H9 (cell line): ENCODE results near the gene DTNB. TPM values are rescaled to one million over a fixed set of nuclear protein-coding genes. Genes with fewer than 3 reads are reported as not detected.

Experiments used
- DNase-seq: peaks from one replicate; pipeline ENCODE4 v3.0.0-alpha.2; 2017
- H2AFZ ChIP-seq: one replicate; pipeline ENCODE4 v1.6.1; 2013; ENCODE audit warnings: mild to moderate bottlenecking, low read length, control low read depth, moderate library complexity
- H2AK5ac ChIP-seq: 2 replicates; pipeline ENCODE4 v1.6.1; 2013; ENCODE audit warnings: low read length, control low read depth, mixed read lengths; ENCODE audit not compliant: insufficient read length
- H2BK120ac ChIP-seq: one replicate; pipeline ENCODE4 v1.6.1; 2013; ENCODE audit warnings: low read depth, mild to moderate bottlenecking, low read length, control low read depth, inconsistent platforms; ENCODE audit not compliant: poor library complexity, severe bottlenecking
- H2BK12ac ChIP-seq: 2 replicates; pipeline ENCODE4 v1.6.1; 2013; ENCODE audit warnings: low read length, control low read depth, mixed read lengths, low read depth; ENCODE audit not compliant: insufficient read length
- H2BK15ac ChIP-seq: 2 replicates; pipeline ENCODE4 v1.6.1; 2013; ENCODE audit warnings: low read depth, low read length, control low read depth
- H2BK20ac ChIP-seq: one replicate; pipeline ENCODE4 v1.6.1; 2013; ENCODE audit warnings: low read depth, mild to moderate bottlenecking, low read length, control low read depth, inconsistent platforms; ENCODE audit not compliant: poor library complexity, severe bottlenecking
- H2BK5ac ChIP-seq: 2 replicates; pipeline ENCODE4 v1.6.1; 2013; ENCODE audit warnings: low read length, control low read depth, mixed read lengths; ENCODE audit not compliant: insufficient read length
- H3K14ac ChIP-seq: 2 replicates; pipeline ENCODE4 v1.6.1; 2013; ENCODE audit warnings: low read length, control low read depth; ENCODE audit not compliant: insufficient read depth
- H3K18ac ChIP-seq: 2 replicates; pipeline ENCODE4 v1.6.1; 2013; ENCODE audit warnings: low read depth, mild to moderate bottlenecking, mixed read lengths, low read length, control low read depth; ENCODE audit not compliant: insufficient read length
- H3K23ac ChIP-seq: 2 replicates; pipeline ENCODE4 v1.6.1; 2013; ENCODE audit warnings: low read length, control low read depth, mixed read lengths, low read depth; ENCODE audit not compliant: insufficient read length
- H3K23me2 ChIP-seq: 2 replicates; pipeline ENCODE4 v1.6.1; 2013; ENCODE audit warnings: low read depth, mild to moderate bottlenecking, mixed read lengths, low read length, control low read depth; ENCODE audit not compliant: insufficient read length, poor library complexity, severe bottlenecking
- H3K27ac ChIP-seq: 2 replicates; pipeline ENCODE4 v1.5.1; 2013; ENCODE audit warnings: low read length, control low read depth, mixed read lengths, low read depth; ENCODE audit not compliant: insufficient read length
- H3K27me3 ChIP-seq: 2 replicates; pipeline ENCODE4 v1.6.1; 2013; ENCODE audit warnings: low read length, control low read depth, inconsistent platforms; ENCODE audit not compliant: insufficient read depth
- H3K4ac ChIP-seq: 2 replicates; pipeline ENCODE4 v1.6.1; 2013; ENCODE audit warnings: low read depth, mild to moderate bottlenecking, control low read depth, inconsistent platforms, low read length, moderate library complexity
- H3K4me1 ChIP-seq: 2 replicates; pipeline ENCODE4 v1.6.1; 2013; ENCODE audit warnings: low read length, control low read depth, inconsistent platforms; ENCODE audit not compliant: insufficient read depth
- H3K4me2 ChIP-seq: 2 replicates; pipeline ENCODE4 v1.6.1; 2013; ENCODE audit warnings: low read length, control low read depth, mixed read lengths; ENCODE audit not compliant: insufficient read length, insufficient read depth
- H3K56ac ChIP-seq: 2 replicates; pipeline ENCODE4 v1.6.1; 2013; ENCODE audit warnings: low read depth, mild to moderate bottlenecking, mixed read lengths, low read length, control low read depth; ENCODE audit not compliant: insufficient read length
- H3K79me1 ChIP-seq: 2 replicates; pipeline ENCODE4 v1.6.1; 2013; ENCODE audit warnings: low read depth, mild to moderate bottlenecking, moderate library complexity, low read length, control low read depth, inconsistent platforms; ENCODE audit not compliant: insufficient read depth, poor library complexity, severe bottlenecking
- H3K79me2 ChIP-seq: 2 replicates; pipeline ENCODE4 v1.6.1; 2013; ENCODE audit warnings: low read length, control low read depth, inconsistent platforms; ENCODE audit not compliant: insufficient read depth
- H3K9ac ChIP-seq: 2 replicates; pipeline ENCODE4 v1.6.1; 2013; ENCODE audit warnings: low read length, control low read depth, mixed read lengths; ENCODE audit not compliant: insufficient read length; ENCODE audit errors: extremely low read depth
- H3K9me3 ChIP-seq: one replicate; pipeline ENCODE4 v1.6.1; 2013; ENCODE audit warnings: low read depth, low read length, inconsistent platforms; ENCODE audit not compliant: control insufficient read depth
- H3T11ph ChIP-seq: one replicate; pipeline ENCODE4 v1.6.1; 2013; ENCODE audit warnings: mild to moderate bottlenecking, low read length, control low read depth, inconsistent platforms
- H4K20me1 ChIP-seq: one replicate; pipeline ENCODE4 v1.6.1; 2013; ENCODE audit not compliant: control insufficient read depth, insufficient read length, insufficient read depth
- H4K5ac ChIP-seq: 2 replicates; pipeline ENCODE4 v1.6.1; 2013; ENCODE audit warnings: low read depth, mild to moderate bottlenecking, mixed read lengths, low read length, control low read depth; ENCODE audit not compliant: insufficient read length
- H4K8ac ChIP-seq: replicated peaks from 2 replicates; pipeline ENCODE4 v1.6.1; 2013; ENCODE audit warnings: low read length, control low read depth, mixed read lengths, low read depth; ENCODE audit not compliant: insufficient read length
- H4K91ac ChIP-seq: 2 replicates; pipeline ENCODE4 v1.6.1; 2013; ENCODE audit warnings: low read depth, mild to moderate bottlenecking, moderate library complexity, mixed read lengths, low read length, control low read depth; ENCODE audit not compliant: insufficient read length
- H3K27ac Mint-ChIP-seq, 3 experiments: 2 replicates in 2 of 3; 3 replicates in 1 of 3; pipeline ENCODE4 v1.8.0; 2020 to 2021; ENCODE audit warnings: mixed read lengths in 3 of 3, mild to moderate bottlenecking in 1 of 3, moderate library complexity in 1 of 3
- H3K27me3 Mint-ChIP-seq: 2 replicates; pipeline ENCODE4 v1.8.0; 2021; ENCODE audit warnings: low read depth, mild to moderate bottlenecking, moderate library complexity, mixed read lengths
- H3K36me3 Mint-ChIP-seq, 3 experiments: 2 replicates in 2 of 3; 3 replicates in 1 of 3; pipeline ENCODE4 v1.8.0; 2020 to 2021; ENCODE audit warnings: low read depth in 3 of 3, mixed read lengths in 3 of 3; ENCODE audit not compliant: insufficient read depth in 1 of 3
- H3K4me1 Mint-ChIP-seq, 2 experiments: 2 replicates each; pipeline ENCODE4 v1.8.0; 2020; ENCODE audit warnings: mixed read lengths in 2 of 2
- H3K4me3 Mint-ChIP-seq, 2 experiments: 2 replicates in 1 of 2; 3 replicates in 1 of 2; pipeline ENCODE4 v1.8.0; 2020 to 2021; ENCODE audit warnings: mild to moderate bottlenecking in 2 of 2, mixed read lengths in 2 of 2, moderate library complexity in 1 of 2
- H3K9me3 Mint-ChIP-seq, 2 experiments: 2 replicates in 1 of 2; 3 replicates in 1 of 2; pipeline ENCODE4 v1.8.0; 2020; ENCODE audit warnings: mild to moderate bottlenecking in 2 of 2, mixed read lengths in 2 of 2, moderate library complexity in 1 of 2
- WGBS: extraction: QIAGEN DNeasy Blood & Tissue Kit; methylation state at CpG from one replicate; pipeline ENCODE4 v1.1.7; 2013; ENCODE audit warnings: missing lambda C conversion rate, low lambda C conversion rate, mixed read lengths; ENCODE audit not compliant: insufficient read length; ENCODE audit errors: extremely low coverage; 5-methylcytosine and 5-hydroxymethylcytosine counted together
- total RNA-seq: library from RNA; stranded (reverse); gene quantifications from 2 replicates; pipeline ENCODE4 v1.2.1, GENCODE V29; 2021
- TF ChIP-seq, protein P1 (sequence below): fragments of 200-600 bp; sonication (generic); conservative IDR thresholded peaks from 3 replicates; pipeline ENCODE4 v1.8.0; 2021; ENCODE audit warnings: antibody characterized with exemption, mild to moderate bottlenecking

The DTNB gene
- total RNA-seq, 1 experiment from 2014 or later: 26.7 TPM

DNA sequence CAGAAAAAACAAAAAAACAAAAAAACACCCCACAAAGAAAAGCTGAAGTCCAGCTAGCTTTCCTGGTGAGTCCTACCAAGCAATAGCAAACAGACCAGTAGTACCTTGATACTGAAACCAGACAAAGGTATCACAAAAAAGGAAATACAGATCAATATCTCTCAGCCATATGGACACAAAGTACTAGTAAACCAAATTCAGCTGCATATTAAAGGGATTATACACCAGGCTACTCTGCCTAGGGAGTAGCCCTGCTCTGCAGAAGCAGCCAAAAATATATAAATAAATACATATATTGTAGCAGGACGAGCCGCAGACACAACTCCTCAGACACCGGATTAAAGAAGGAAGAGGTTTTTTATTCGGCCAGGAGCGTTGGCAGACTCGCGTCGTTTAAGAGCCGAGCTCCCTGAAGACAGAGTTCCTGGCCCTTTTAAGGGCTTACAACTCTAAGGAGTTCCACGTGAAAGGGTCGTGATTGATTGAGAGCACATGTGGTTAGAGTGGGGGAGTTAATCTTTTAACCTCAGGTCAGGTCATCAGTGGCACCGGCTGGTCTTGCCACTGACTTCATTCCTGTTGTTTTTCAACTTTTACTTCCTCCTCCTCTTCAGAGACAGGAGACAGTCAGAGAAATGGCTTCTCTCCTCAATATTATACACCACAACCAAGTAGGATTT, 38.4 kb upstream of the DTNB start:
- Mint-ChIP-seq H3K9me3 (no peaks in the 10 kb centered on the region), H3K27ac (no peak overlapping the region; a peak in 1 of 7 replicates), H3K4me3 (no peak overlapping the region), H3K27me3 (0 out of 2 replicates have a peak, but pooled peaks cover 1% of the 10 kb centered on the region), H3K36me3 (no peaks in the 10 kb centered on the region; a peak in 1 of 7 replicates), H3K4me1 (no peaks in the 10 kb centered on the region; a peak in 1 of 4 replicates)
- no peak overlapping the region for H2AFZ ChIP-seq
- H3K9me3 ChIP-seq: no peaks in the 10 kb centered on the region
- H3K23me2 ChIP-seq: no peaks in the 10 kb centered on the region
- H2AK5ac ChIP-seq: no peak overlapping the region
- TF ChIP-seq, protein P1, sequence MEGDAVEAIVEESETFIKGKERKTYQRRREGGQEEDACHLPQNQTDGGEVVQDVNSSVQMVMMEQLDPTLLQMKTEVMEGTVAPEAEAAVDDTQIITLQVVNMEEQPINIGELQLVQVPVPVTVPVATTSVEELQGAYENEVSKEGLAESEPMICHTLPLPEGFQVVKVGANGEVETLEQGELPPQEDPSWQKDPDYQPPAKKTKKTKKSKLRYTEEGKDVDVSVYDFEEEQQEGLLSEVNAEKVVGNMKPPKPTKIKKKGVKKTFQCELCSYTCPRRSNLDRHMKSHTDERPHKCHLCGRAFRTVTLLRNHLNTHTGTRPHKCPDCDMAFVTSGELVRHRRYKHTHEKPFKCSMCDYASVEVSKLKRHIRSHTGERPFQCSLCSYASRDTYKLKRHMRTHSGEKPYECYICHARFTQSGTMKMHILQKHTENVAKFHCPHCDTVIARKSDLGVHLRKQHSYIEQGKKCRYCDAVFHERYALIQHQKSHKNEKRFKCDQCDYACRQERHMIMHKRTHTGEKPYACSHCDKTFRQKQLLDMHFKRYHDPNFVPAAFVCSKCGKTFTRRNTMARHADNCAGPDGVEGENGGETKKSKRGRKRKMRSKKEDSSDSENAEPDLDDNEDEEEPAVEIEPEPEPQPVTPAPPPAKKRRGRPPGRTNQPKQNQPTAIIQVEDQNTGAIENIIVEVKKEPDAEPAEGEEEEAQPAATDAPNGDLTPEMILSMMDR: no peak
- H3K56ac ChIP-seq: no peak overlapping the region
- H2BK15ac ChIP-seq: no peak overlapping the region
- no CpG with 5 or more reads among the region's 12 CpGs for WGBS
- H4K20me1 ChIP-seq: no peaks in the 10 kb centered on the region
- H3K14ac ChIP-seq: no peak overlapping the region
- H4K91ac ChIP-seq: no peak overlapping the region
- no peak overlapping the region for H3K23ac ChIP-seq
- no peak overlapping the region for H2BK5ac ChIP-seq
- H3K79me2 ChIP-seq: no peaks in the 10 kb centered on the region
- no peaks in the 10 kb centered on the region for H3K79me1 ChIP-seq
- H4K5ac ChIP-seq: no peak overlapping the region
- no peak overlapping the region for H2BK12ac ChIP-seq
- H3T11ph ChIP-seq: no peak overlapping the region
- no peak overlapping the region for H3K18ac ChIP-seq
- H3K4me2 ChIP-seq: no peak overlapping the region
- no peak overlapping the region for H2BK20ac ChIP-seq
- no peak for DNase-seq
- no peak overlapping the region for H4K8ac ChIP-seq
- H3K27me3 ChIP-seq: no peaks in the 10 kb centered on the region
- H3K4me1 ChIP-seq: no peaks in the 10 kb centered on the region
- H3K9ac ChIP-seq: no peak overlapping the region
- H3K27ac ChIP-seq: no peak overlapping the region
- H3K4ac ChIP-seq: no peak overlapping the region
- H2BK120ac ChIP-seq: no peak overlapping the region
